Activated CD4-positive, alpha-beta T cell treated with anti-CD3 and anti-CD28 coated beads, Interleukin-2, Interleukin-4, amounts not matched to agents 100 ng/mL and 50 ng/mL, durations not matched to agents 16 hours and 8 hours (primary cell): Measurements from ENCODE around the gene RBFOX2.
"Not testable (repeated sequence)": the region's sequence is repeated elsewhere in the genome, so short reads cannot be mapped to it uniquely, and the experiment has no call there.

Source experiments
- DNase-seq: peaks from one replicate; pipeline ENCODE4 v3.0.0-alpha.2; 2020; ENCODE audit warnings: low spot score

Gene RBFOX2

DNA sequence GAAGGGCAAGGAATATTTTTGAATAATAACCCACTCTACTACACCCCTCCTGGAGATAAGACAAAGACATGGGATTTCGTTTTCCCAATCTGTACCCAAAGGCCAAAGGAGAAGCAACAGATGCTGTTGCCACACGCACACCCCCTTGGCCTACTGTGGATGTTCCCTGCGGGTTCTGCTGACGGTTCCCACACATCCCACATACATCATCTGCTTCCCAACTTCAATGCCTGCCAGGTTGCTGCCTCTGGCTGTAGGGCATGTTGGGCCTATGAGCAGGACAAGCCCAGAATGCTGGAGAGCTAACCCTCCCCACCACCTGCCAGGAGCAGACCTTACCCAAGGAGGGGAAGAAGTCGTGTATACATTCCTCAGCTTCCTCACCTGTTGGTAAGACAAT is 13.6 kb upstream of the RBFOX2 start:
- no peak for DNase-seq

DNA sequence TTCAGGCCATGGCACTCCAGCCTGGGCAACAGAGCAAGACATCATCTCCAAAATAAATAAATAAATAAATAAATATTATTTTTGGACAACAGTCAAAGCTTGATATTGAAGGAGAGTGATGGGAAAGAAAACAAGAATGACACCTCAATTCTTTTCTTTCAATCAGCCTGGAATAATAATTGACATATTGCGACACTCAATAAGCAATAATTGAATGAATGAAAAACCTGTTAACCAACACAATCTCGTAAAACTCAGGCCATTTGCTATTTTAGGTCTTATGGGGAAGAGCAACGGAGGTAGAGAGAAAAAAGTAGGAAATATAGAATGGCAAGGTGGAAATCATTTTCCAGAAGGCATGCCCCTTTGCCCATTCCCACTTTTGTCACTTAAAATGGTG is 10.5 kb upstream of the RBFOX2 start:
- no peak for DNase-seq

DNA sequence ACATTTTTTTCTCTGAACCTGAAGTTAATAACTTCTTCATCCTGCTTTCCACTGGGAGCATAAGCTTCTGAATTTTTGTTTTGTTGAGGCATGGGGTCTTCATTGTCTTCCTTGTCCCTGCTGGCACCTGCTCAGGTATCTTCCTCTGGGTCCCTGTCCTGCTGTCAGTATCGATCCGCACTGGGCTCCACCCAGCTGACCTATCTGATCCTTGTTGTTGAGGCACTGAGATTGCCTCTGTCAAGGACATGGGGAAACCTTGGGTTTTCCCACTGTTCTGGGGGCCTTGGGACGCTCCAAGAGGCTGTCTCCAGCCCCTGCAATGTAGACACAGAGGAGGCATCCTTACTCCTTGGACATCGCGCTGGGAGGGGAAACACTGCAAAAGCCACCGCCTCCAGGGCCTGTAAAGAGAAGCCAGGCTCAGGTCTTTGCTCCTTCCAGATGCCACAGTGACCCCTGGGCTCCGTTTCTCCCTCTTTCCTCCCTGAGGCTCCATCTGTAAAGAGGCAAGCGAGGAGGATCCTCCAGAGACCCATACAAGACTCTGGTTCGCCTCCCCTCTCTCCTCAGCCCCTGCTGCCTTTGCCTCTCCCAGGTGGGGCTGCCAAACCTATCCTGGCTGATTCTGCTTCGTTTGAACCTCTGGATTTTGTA is 8.6 kb upstream of the RBFOX2 start:
- DNase-seq, result no peak

- DNase-seq, result no peak
These were observed 7.6 kb upstream of the RBFOX2 start for GRCh38 chr22:36036167-36036624.

DNA sequence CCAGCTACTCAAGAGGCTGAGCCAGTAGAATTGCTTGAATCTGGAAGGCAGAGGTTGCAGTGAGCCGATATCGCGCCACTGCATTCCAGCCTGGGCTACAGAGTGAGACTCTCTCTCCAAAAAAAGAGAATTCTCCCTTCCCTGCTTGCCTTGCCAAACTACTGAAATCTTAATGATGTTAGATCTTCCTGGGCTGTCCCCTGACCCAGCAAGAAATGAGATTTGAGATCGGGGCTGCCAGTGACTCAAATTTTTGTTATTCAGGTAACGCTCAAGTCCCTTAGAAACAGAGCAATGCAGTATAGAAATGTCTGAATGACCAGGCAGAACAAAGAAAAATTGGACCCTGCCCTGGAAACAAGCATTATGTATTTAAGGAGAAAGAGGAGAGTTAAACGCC is 4.0 kb upstream of the RBFOX2 start:
- no peak for DNase-seq

- DNase-seq, result no peak
These were observed 757 bp upstream of the RBFOX2 start for GRCh38 chr22:36029406-36029755.

- no peak for DNase-seq
These were observed 534 bp downstream of the RBFOX2 start for GRCh38 chr22:36027935-36028645.

- no peak for DNase-seq
These were observed 1.1 kb downstream of the RBFOX2 start for GRCh38 chr22:36027579-36027934.

DNA sequence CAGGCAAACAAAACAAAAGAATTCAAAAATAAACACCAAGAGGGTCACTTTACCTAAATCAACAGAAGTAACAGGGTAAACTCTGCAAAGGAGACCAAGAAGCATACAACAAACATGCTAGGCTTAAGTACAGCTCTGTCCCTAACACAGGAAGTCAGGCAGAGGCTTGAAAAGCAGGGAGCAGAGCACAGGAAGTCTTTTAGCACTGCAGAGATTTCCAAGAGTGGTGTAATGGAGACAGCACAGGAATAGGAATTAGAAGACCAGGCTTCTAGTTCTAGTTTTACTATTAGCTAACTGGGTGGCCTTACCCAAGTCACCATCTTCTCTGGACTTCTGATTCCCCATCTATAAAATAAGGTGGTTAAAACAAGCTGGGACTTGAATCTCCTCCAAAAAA is 1.9 kb downstream of the RBFOX2 start:
- no peak for DNase-seq

DNA sequence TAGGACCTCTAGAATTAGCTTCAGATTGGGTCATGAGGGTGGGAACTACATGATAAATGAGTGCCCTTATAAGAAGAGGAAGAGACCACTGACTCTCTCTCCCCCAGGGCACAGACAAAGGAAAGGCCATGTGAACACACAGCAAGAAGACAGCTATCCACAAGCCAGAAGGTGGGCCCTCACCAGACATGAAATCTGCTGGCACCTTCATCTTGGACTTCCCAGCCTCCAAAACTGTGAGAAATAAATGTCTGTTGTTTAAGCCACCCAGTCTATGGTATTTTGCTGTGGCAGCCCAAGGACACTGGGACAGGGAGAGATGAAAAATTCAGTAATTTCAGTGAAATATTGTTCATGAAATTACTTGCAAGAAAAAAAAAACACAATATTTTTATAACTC is 5.9 kb downstream of the RBFOX2 start:
- DNase-seq, result no peak

DNA sequence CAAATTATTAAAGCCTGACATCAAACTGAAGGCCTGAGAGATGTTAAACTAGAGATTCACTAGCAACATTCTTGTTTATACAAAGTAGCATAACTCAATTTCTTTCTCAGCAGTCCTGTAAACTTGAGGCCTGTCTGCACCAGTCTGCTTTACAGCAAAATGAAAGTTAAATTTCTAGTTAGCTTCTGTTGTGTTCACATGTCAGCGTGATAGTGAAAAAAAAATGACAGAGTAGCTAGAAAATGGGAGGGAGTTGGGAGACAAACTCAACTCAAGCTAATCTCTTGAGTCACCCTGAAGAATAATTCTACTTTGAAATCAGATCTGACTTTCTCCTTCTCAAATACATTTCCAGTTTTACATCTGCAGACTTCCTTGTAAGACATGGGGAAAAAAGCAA is 6.5 kb downstream of the RBFOX2 start:
- DNase-seq, result no peak

DNA sequence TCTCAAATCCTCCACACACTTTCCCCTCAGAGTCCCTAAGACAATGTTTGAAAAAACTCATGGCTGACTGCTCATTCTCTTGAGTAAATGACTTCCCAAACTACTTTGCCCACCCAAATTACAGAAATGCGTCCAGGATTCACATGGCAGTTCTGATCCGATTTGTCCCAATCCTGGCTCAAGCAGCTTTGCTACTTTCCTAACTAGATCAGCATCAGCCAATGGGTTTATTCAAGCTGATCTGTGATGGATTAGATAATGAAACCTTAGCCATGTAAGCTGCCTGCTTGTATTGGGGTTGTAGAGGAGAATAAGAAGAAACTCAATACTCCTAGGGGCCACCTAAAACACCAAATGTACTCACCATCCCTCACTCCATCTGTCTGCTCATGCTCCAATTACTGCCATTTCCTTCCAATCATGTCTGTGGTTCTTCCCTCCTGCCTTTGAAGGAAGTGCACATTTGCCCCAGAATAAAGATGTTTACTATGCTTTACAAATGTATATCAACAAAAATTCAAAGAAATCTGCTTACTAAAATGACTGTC is 6.9 kb downstream of the RBFOX2 start:
- no peak for DNase-seq

DNA sequence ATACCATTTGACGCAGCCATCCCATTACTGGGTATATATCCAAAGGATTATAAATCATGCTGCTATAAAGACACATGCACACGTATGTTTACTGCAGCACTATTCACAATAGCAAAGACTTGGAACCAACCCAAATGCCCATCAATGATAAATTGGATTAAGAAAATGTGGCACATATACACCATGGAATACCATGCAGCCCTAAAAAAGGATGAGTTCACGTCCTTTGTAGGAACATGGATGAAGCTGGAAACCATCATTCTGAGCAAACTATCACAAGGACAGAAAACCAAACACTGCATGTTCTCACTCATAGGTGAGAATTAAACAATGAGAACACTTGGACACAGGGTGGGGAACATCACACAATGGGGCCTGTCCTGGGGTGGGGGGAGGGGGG is 7.8 kb downstream of the RBFOX2 start:
- DNase-seq, result not testable (repeated sequence)

DNA sequence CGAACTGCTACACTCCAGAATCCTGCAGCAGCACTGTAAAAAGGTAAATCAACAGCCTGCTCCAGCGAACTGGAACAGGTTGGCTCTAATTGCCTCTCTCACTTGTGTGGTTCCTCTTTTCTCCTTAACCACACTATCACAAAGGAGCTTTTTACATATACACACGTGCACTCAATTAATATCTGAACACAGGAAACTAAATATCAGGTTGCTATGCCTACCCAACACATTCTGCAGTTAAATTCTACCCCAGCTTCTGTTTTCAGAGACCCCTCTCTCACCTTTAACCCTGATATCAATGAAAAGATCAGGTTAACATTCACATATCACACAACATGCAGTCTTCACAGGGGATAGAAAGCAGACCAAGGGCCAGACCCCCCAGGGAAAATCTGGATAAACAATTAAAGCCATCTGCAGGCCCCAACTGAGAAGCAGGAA is 11.0 kb downstream of the RBFOX2 start:
- no peak for DNase-seq

DNA sequence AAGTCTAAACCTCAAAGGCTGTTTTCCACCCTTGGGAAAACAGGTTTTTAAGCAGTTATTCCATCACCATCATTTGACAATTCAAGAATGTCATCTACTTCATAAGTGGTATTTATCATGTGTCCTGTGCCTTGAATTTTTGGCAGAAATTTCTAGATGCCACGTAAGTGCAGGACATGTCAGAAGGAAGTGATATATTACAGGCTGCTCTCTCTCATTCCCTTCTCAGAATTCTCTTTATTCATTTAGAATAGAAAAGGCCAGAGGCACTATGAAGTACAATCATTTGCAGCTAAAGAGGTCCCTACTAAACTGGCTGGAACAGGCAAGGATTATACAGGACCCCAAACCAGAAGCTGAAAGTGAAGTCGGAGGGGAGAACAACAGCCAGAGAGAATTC is 11.9 kb downstream of the RBFOX2 start:
- no peak for DNase-seq

- no peak for DNase-seq
These were observed 12.7 kb downstream of the RBFOX2 start for GRCh38 chr22:36015811-36016529.

DNA sequence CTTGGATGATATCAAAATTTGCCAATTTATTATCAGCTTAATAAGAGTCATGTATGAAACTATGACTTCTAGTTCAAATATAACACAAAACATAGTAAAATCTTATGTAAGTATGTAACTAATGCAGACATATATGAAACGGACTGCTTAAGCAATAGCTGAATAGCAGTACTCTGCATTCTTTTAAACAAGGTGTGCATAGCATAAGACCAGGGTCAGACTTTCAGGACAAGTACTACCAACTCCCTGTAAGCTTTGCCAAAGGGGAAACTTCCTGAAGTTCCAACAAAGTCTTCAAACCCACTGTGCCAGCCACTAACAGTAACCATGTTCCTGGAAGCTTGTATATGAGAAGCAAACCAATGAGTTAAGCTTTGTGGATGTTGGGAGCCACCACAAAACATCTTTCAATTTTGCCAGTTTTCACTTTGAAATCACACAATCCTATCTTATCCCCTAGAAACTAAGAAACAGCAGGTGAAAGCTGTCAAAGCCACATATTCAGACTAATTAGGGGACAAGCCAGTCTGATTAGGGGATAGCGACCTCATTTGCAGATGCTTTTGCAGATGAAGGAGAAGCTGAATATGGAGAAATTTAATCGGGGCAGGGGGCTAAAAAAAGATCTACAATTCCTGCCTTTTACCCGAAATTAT is 13.3 kb downstream of the RBFOX2 start:
- no peak for DNase-seq

DNA sequence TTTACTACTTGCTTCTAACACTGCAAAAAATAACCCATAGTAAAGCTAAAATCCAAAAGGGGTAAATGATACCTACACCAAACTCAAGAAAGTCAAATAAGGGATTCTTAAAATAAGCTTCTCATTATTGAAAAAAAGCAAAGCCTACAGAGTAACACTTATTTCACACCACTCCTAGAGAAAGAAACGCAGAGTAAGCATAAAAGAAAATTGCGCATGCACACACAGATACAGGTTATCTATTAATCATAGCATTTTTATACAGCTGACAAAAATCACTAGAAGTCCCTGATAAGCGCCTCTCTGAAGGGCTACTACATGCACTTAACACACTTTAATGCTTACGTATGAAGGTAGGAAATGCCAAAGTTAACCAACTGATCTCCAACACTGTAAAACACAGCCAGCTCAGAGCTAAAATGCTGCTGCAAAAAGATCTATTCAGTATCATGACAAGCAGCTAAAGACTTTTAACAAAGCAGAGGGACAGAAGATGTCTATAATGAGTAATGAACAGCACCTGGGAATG is 14.0 kb downstream of the RBFOX2 start:
- DNase-seq, result no peak

- DNase-seq, result no peak
These were observed 16.3 kb downstream of the RBFOX2 start for GRCh38 chr22:36012332-36012731.

DNA sequence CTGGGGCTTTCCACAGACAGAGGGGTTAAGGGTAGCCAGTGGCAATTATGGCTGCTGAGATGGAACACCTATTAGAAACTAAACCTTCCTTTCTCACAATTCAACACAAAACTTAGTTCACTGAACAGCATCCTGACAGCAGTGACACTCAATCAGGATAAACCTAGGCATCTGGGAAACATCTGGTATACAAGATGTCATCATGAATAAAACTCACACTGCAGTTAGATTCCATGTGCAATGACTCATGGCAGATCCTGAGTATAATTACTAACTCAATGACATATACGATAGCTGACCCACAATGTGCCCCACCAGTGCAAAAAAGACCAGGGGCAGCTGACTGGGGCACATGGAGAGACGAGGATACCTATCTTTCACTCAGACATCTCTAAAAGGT is 17.7 kb downstream of the RBFOX2 start:
- DNase-seq, result no peak

- DNase-seq, result no peak
These were observed 18.5 kb downstream of the RBFOX2 start for GRCh38 chr22:36010090-36010489.

GRCh38 chr22:36009085-36009484 is 19.5 kb downstream of the RBFOX2 start:
- DNase-seq, result no peak
